Measurements from ENCODE around the gene APC2. TPM values are rescaled to one million over a fixed set of nuclear protein-coding genes. Genes with fewer than 3 reads are reported as not detected.

APC2 gene
- total and polyA plus RNA-seq, 2 donors (not counting 1 experiment from before 2014, with no cell fraction given) = 0.12 to 0.16 TPM

GRCh38 chr19:1512671-1513498 lies 63.0 kb downstream of the APC2 start, which contains the start of gene ADAMTSL5:
Gene ADAMTSL5, minus strand, starts transcription at chr19:1513019. Its CDS starts 2,076 bp downstream, at chr19:1510943.
- H3K9ac ChIP-seq (ENCODE audit: low read length) = no peak within 1 kb of the TSS
- H3K36me3 ChIP-seq (replicated peaks in 1 of 2; ENCODE audit: control extremely low read depth in 1 of 2, control insufficient read depth in 1 of 2, extremely low read depth in 1 of 2, insufficient read depth in 2 of 2, low read length in 1 of 2) = no peaks in the 10 kb centered on the region
- H3K27me3 ChIP-seq (replicated peaks in 1 of 4; ENCODE audit: control extremely low read depth in 1 of 4, control insufficient read depth in 3 of 4, insufficient read depth in 4 of 4, low read length in 3 of 4) = peaks cover 0 to 62% (median 14%) of the 10 kb centered on the region in 4 experiments
- TF ChIP-seq EZH2 (IDR thresholded peaks at IDR 0.05; ENCODE audit: borderline replicate concordance, insufficient read depth, low read depth, low read length, poor library complexity, severe bottlenecking) (no peak), CTCF (IDR thresholded peaks at IDR 0.05) (no peak)
- no peak within 1 kb of the TSS for H3K27ac ChIP-seq (ENCODE audit: low read length in 2 of 2)
- H3K4me2 ChIP-seq (replicated peaks; ENCODE audit: low read depth, low read length, poor library complexity, severe bottlenecking) = peak within 1 kb of the TSS; percentile 74
- ChIA-PET CTCF (no interaction called here), POLR2A (no interaction called here)
- peaks cover 0 to 39% (median 0%) of the 10 kb centered on the region in 3 donors for H3K9me3 ChIP-seq (ENCODE audit: control extremely low read depth in 1 of 3, control insufficient read depth in 2 of 3, insufficient read depth in 1 of 3, low read length in 2 of 3)
- H2AFZ ChIP-seq (ENCODE audit: insufficient read depth, low read depth, low read length, poor library complexity, severe bottlenecking) = no peak within 1 kb of the TSS
- WGBS (ENCODE audit: insufficient coverage) = 3% methylated on average over 75 of the region's 78 CpGs
- DNase-seq (peak; percentile 53), ATAC-seq (ENCODE audit: low read depth) (peak; percentile 65)
- no peak within 1 kb of the TSS for H3K27ac Mint-ChIP-seq
- peaks cover 41% of the 10 kb centered on the region for H3K27me3 Mint-ChIP-seq
- peaks cover 11 to 15% of the 10 kb centered on the region in 2 donors for H3K4me1 ChIP-seq (ENCODE audit: control insufficient read depth in 2 of 2, insufficient read depth in 2 of 2, low read length in 2 of 2)
- peak within 1 kb of the TSS; percentile 65 for H3K4me3 Mint-ChIP-seq
- H3K4me1 Mint-ChIP-seq = peaks cover 6% of the 10 kb centered on the region
- H3K79me2 ChIP-seq (ENCODE audit: control insufficient read depth, insufficient read depth, low read length) = no peaks in the 10 kb centered on the region
- H4K20me1 ChIP-seq (ENCODE audit: control insufficient read depth, insufficient read depth, low read length, poor library complexity, severe bottlenecking) = no peaks in the 10 kb centered on the region
- H3K9me3 Mint-ChIP-seq (ENCODE audit: insufficient read depth) = no peaks in the 10 kb centered on the region
- H3K4me3 ChIP-seq (ENCODE audit: control extremely low read depth in 1 of 5, extremely low read depth in 1 of 5, insufficient read depth in 1 of 5, low read depth in 2 of 5, low read length in 4 of 5) = peak within 1 kb of the TSS in 3 of 5 experiments; percentile 8 to 25 (median 17)
- intact Hi-C loops (cut with micrococcal nuclease) = no loop called here
